H1 (cell line): Measurements from ENCODE around the gene GULP1. TPM values are rescaled to one million over a fixed set of nuclear protein-coding genes. Genes with fewer than 3 reads are reported as not detected.

ENCODE experiments used
- CTCF ChIA-PET: fragments of 300-600 bp; sonication (Branson Sonifier 250); formaldehyde crosslinking; loops from one replicate; lab custom pipeline; 2021; ENCODE audit not compliant: partially characterized antibody; lab: Charles Lee
- POLR2A ChIA-PET: fragments of 300-600 bp; sonication (Branson Sonifier 250); formaldehyde crosslinking; loops from one replicate; lab custom pipeline; 2021; ENCODE audit warnings: inconsistent platforms; ENCODE audit not compliant: partially characterized antibody; lab: Charles Lee
- DNase-seq, 2 experiments: peaks; one replicate each; pipeline versions ENCODE4 v3.0.0 to v3.0.0-alpha.2; 2010 to 2022; ENCODE audit warnings: low spot score in 2 of 2, low read depth in 1 of 2, mixed read lengths in 1 of 2
- FAIRE-seq: peaks from 2 replicates; lab custom pipeline; 2011; peaks lifted over from hg19 to GRCh38; lab: Jason Lieb, UNC
- H2AFZ ChIP-seq: 2 replicates; pipeline ENCODE4 v1.8.1; 2012; ENCODE audit warnings: low read length, inconsistent platforms
- H2AK5ac ChIP-seq: 2 replicates; pipeline ENCODE4 v1.6.1; 2013; ENCODE audit warnings: low read depth, low read length
- H2BK120ac ChIP-seq: replicated peaks from 2 replicates; pipeline ENCODE3; 2013; ENCODE audit warnings: low read depth, low read length, inconsistent platforms
- H2BK12ac ChIP-seq: 2 replicates; pipeline ENCODE4 v1.6.1; 2013; ENCODE audit warnings: low read depth, low read length
- H2BK15ac ChIP-seq: 2 replicates; pipeline ENCODE4 v1.6.1; 2013; ENCODE audit warnings: low read length
- H2BK20ac ChIP-seq: 2 replicates; pipeline ENCODE4 v1.6.1; 2013; ENCODE audit warnings: low read length
- H2BK5ac ChIP-seq: 2 replicates; pipeline ENCODE4 v1.6.1; 2013; ENCODE audit warnings: low read depth, low read length
- H3K14ac ChIP-seq: 2 replicates; pipeline ENCODE4 v1.6.1; 2013; ENCODE audit warnings: inconsistent platforms; ENCODE audit not compliant: insufficient read length
- H3K18ac ChIP-seq: 2 replicates; pipeline ENCODE4 v1.6.1; 2013; ENCODE audit warnings: low read length; ENCODE audit errors: extremely low read depth
- H3K23ac ChIP-seq: 2 replicates; pipeline ENCODE4 v1.6.1; 2013; ENCODE audit warnings: inconsistent platforms; ENCODE audit not compliant: insufficient read length
- H3K23me2 ChIP-seq: 2 replicates; pipeline ENCODE4 v1.6.1; 2013; ENCODE audit warnings: low read depth, low read length
- H3K27ac ChIP-seq: 2 replicates; pipeline ENCODE4 v1.6.1; 2011; ENCODE audit warnings: low read depth, low read length, inconsistent platforms
- H3K27me3 ChIP-seq, 4 experiments: replicated peaks in 1 of 4; 1 replicate in 1 of 4; 2 replicates in 3 of 4; pipeline versions ENCODE4 v1.6.1 to v1.8.1; 2011 to 2013; ENCODE audit warnings: low read length in 3 of 4, mild to moderate bottlenecking in 3 of 4, inconsistent platforms in 2 of 4, mixed read lengths in 2 of 4, moderate library complexity in 1 of 4; ENCODE audit not compliant: control insufficient read depth in 3 of 4, insufficient read depth in 3 of 4; ENCODE audit errors: extremely low read depth in 1 of 4
- H3K36me3 ChIP-seq, 4 experiments: 2 replicates each; pipeline versions ENCODE4 v1.6.1 to v1.8.1; 2011 to 2013; ENCODE audit warnings: mild to moderate bottlenecking in 4 of 4, low read length in 3 of 4, moderate library complexity in 2 of 4, control low read depth in 1 of 4, inconsistent platforms in 1 of 4; ENCODE audit not compliant: insufficient read depth in 4 of 4, control insufficient read depth in 2 of 4
- H3K4ac ChIP-seq: replicated peaks from 2 replicates; pipeline ENCODE3; 2013; ENCODE audit warnings: low read length, low read depth, mixed read lengths, inconsistent platforms; ENCODE audit not compliant: insufficient read length
- H3K4me1 ChIP-seq, 4 experiments: replicated peaks in 1 of 4; 1 replicate in 1 of 4; 2 replicates in 3 of 4; pipeline versions ENCODE4 v1.6.1 to v1.8.1; 2011 to 2013; ENCODE audit warnings: low read length in 3 of 4, inconsistent platforms in 2 of 4, mixed read lengths in 1 of 4; ENCODE audit not compliant: insufficient read depth in 4 of 4, control insufficient read depth in 3 of 4
- H3K4me2 ChIP-seq, 2 experiments: 2 replicates each; pipeline versions ENCODE4 v1.6.1 to v1.8.1; 2011 to 2013; ENCODE audit warnings: low read depth in 2 of 2, low read length in 2 of 2, control low read depth in 1 of 2, inconsistent platforms in 1 of 2, mild to moderate bottlenecking in 1 of 2; ENCODE audit not compliant: insufficient read depth in 1 of 2
- H3K4me3 ChIP-seq, 4 experiments: fragments of 200-600, 300-600 bp in 1 of 4; sonication (generic), shearing (Covaris generic), sonication (Bioruptor Twin) in 1 of 4; 2 replicates each; pipeline versions ENCODE4 v1.5.1 to v1.8.1; 2011 to 2016; ENCODE audit warnings: low read length in 4 of 4, low read depth in 3 of 4, control low read depth in 2 of 4, inconsistent platforms in 2 of 4, mild to moderate bottlenecking in 2 of 4, mixed read lengths in 1 of 4, moderate library complexity in 1 of 4; ENCODE audit not compliant: insufficient read depth in 2 of 4; ENCODE audit errors: extremely low read depth in 1 of 4
- H3K56ac ChIP-seq: replicated peaks from 2 replicates; pipeline ENCODE3; 2013; ENCODE audit warnings: low read depth, mild to moderate bottlenecking, mixed read lengths, low read length, inconsistent platforms; ENCODE audit not compliant: insufficient read length
- H3K79me1 ChIP-seq: 2 replicates; pipeline ENCODE4 v1.6.1; 2013; ENCODE audit warnings: low read depth, low read length, control low read depth
- H3K79me2 ChIP-seq, 2 experiments: 2 replicates each; pipeline versions ENCODE4 v1.6.1 to v1.8.1; 2012 to 2013; ENCODE audit warnings: low read length in 2 of 2, mild to moderate bottlenecking in 2 of 2, inconsistent platforms in 1 of 2; ENCODE audit not compliant: insufficient read depth in 2 of 2, control insufficient read depth in 1 of 2
- H3K9ac ChIP-seq, 4 experiments: replicated peaks in 1 of 4; 1 replicate in 1 of 4; 2 replicates in 3 of 4; pipeline versions ENCODE4 v1.6.1 to v1.8.1; 2011 to 2013; ENCODE audit warnings: low read depth in 3 of 4, low read length in 3 of 4, control low read depth in 2 of 4, mild to moderate bottlenecking in 2 of 4, moderate library complexity in 2 of 4, inconsistent platforms in 1 of 4; ENCODE audit errors: extremely low read depth in 1 of 4
- H3K9me3 ChIP-seq, 2 experiments: 2 replicates each; pipeline versions ENCODE4 v1.6.1 to v1.8.1; 2012 to 2013; ENCODE audit warnings: mild to moderate bottlenecking in 2 of 2, moderate library complexity in 2 of 2, control low read depth in 1 of 2, inconsistent platforms in 1 of 2, low read depth in 1 of 2, low read length in 1 of 2, mixed read lengths in 1 of 2; ENCODE audit not compliant: insufficient read depth in 2 of 2
- H4K20me1 ChIP-seq, 2 experiments: replicated peaks in 1 of 2; 2 replicates each; pipeline versions ENCODE3 to v1.8.1; 2011 to 2013; ENCODE audit warnings: inconsistent platforms in 2 of 2, low read length in 2 of 2, mild to moderate bottlenecking in 1 of 2; ENCODE audit not compliant: insufficient read depth in 2 of 2, control insufficient read depth in 1 of 2
- H4K5ac ChIP-seq: 2 replicates; pipeline ENCODE4 v1.6.1; 2013; ENCODE audit warnings: low read length, low read depth, mixed read lengths, inconsistent platforms; ENCODE audit not compliant: insufficient read length
- H4K8ac ChIP-seq: 2 replicates; pipeline ENCODE4 v1.8.0; 2013; ENCODE audit warnings: mild to moderate bottlenecking, moderate library complexity, low read length, inconsistent platforms; ENCODE audit not compliant: insufficient read depth; ENCODE audit errors: extremely low read depth
- H4K91ac ChIP-seq: replicated peaks from 2 replicates; pipeline ENCODE3; 2013; ENCODE audit warnings: low read length, mixed read lengths, inconsistent platforms; ENCODE audit not compliant: insufficient read length
- CBX5 ChIP-seq: fragments of 300-800, 300-1000 bp; sonication (generic); IDR thresholded peaks from 2 replicates; pipeline ENCODE4 v1.7.1; 2016; ENCODE audit warnings: antibody characterized with exemption, low read length, low read depth
- EZH2 ChIP-seq: fragments of 200-600 bp; sonication (generic); IDR thresholded peaks from 2 replicates; pipeline ENCODE4 v1.7.1; 2012; ENCODE audit warnings: low read depth, mild to moderate bottlenecking, moderate library complexity, low read length, inconsistent platforms; ENCODE audit not compliant: severe bottlenecking
- FOSL1 ChIP-seq: IDR thresholded peaks from 2 replicates; pipeline ENCODE4 v1.6.1; 2011; ENCODE audit warnings: mild to moderate bottlenecking, low read depth, low read length, moderate library complexity; ENCODE audit not compliant: insufficient read depth
- GTF2F1 ChIP-seq: IDR thresholded peaks from 2 replicates; pipeline ENCODE4 v1.6.1; 2012; ENCODE audit warnings: low read depth, low read length, improper control_type of control experiment, borderline replicate concordance
- KDM5A ChIP-seq: fragments of 200-600 bp; IDR thresholded peaks from 2 replicates; pipeline ENCODE4 v1.7.1; 2012; ENCODE audit warnings: mild to moderate bottlenecking, low read length, inconsistent platforms, mixed read lengths
- MAFK ChIP-seq: IDR thresholded peaks from 2 replicates; pipeline ENCODE4 v1.6.1; 2012; ENCODE audit warnings: low read depth, mild to moderate bottlenecking, improper control_type of control experiment, low read length
- SP2 ChIP-seq: IDR thresholded peaks from 2 replicates; pipeline ENCODE4 v1.6.1; 2012; ENCODE audit warnings: mild to moderate bottlenecking, low read length, inconsistent platforms
- TBP ChIP-seq: IDR thresholded peaks from 2 replicates; pipeline ENCODE4 v1.6.1; 2011; ENCODE audit warnings: low read depth, low read length, improper control_type of control experiment
- TCF12 ChIP-seq: IDR thresholded peaks from 2 replicates; pipeline ENCODE4 v1.6.1; 2011; ENCODE audit warnings: low read depth, mild to moderate bottlenecking, low read length
- polyA plus RNA-seq, 7 experiments: library from polyadenylated mRNA; depleted of rRNA in 3 of 7; stranded (reverse) in 5 of 7; unstranded in 2 of 7; fragments of >200 nt in 5 of 7; fragments of 200-250 nt in 2 of 7; gene quantifications; 1 replicate in 5 of 7; 2 replicates in 1 of 7; 4 replicates in 1 of 7; pipeline versions ENCODE4 v1.2.1 to v1.2.3, GENCODE V29; 2011 to 2013; ENCODE audit warnings: missing spikeins in 2 of 7, mixed read lengths in 2 of 7
- total RNA-seq: library from RNA; stranded (reverse); fragmentation: NEBNext Ultra II Directional; extraction: Animal tissue kit (Norgen Biotek cat#: 25700); gene quantifications from 2 replicates; pipeline ENCODE4 v1.2.1, GENCODE V29; 2021

Gene GULP1
- total and polyA plus RNA-seq, 2 of the 8 experiments (the other 6 are each of a cell fraction or from before 2014, with no cell fraction given) = 69.7 to 139 TPM

GRCh38 chr2:188519136-188519535 lies 227.5 kb downstream of the GULP1 start:
- DNase-seq (no peak), FAIRE-seq (no peak)
- H3K14ac ChIP-seq = no peak overlapping the region
- H3K4me2 ChIP-seq = no peak overlapping the region
- H3K79me2 ChIP-seq = peaks cover 0 to 30% of the 10 kb centered on the region in 2 experiments; a peak in 2 of 4 replicates
- H3K4ac ChIP-seq = no peak overlapping the region
- H3K23me2 ChIP-seq = no peaks in the 10 kb centered on the region
- no peak overlapping the region for H3K4me3 ChIP-seq
- H4K5ac ChIP-seq = no peak overlapping the region
- no peak overlapping the region for H2BK5ac ChIP-seq
- peaks cover 0 to 2% of the 10 kb centered on the region in 2 experiments for H4K20me1 ChIP-seq
- no peaks in the 10 kb centered on the region for H3K27me3 ChIP-seq
- no peak overlapping the region for H3K27ac ChIP-seq
- no peak overlapping the region for H2BK15ac ChIP-seq
- POLR2A ChIA-PET = no interaction called here
- no peak overlapping the region for H3K56ac ChIP-seq
- H2BK120ac ChIP-seq = no peak overlapping the region
- CTCF ChIA-PET = interaction anchor here (1.3 kb wide), 1 partner anchor 10 kb away, joined by 3 read pairs; no protein-coding TSS in a partner anchor
- H3K36me3 ChIP-seq = peaks cover 0 to 3% (median 0%) of the 10 kb centered on the region in 4 experiments; a peak in 2 of 8 replicates
- H4K91ac ChIP-seq = no peak overlapping the region
- H3K79me1 ChIP-seq = no peaks in the 10 kb centered on the region
- no peaks in the 10 kb centered on the region for H3K9me3 ChIP-seq
- no peak overlapping the region for H3K18ac ChIP-seq
- peaks cover 0 to 7% (median 2%) of the 10 kb centered on the region in 4 experiments; a peak in 4 of 7 replicates for H3K4me1 ChIP-seq
- no peak overlapping the region for H2BK20ac ChIP-seq
- H3K23ac ChIP-seq = no peak overlapping the region
- H3K9ac ChIP-seq = no peak overlapping the region
- H2AK5ac ChIP-seq = no peak overlapping the region
- H2BK12ac ChIP-seq = no peak overlapping the region
- no peak overlapping the region for H4K8ac ChIP-seq
- H2AFZ ChIP-seq = no peak overlapping the region
- TF ChIP-seq TBP (no peak), TCF12 (no peak), CBX5 (no peak), FOSL1 (no peak), SP2 (no peak), MAFK (no peak), EZH2 (no peak), KDM5A (no peak), GTF2F1 (no peak)
